HG03520 (cell line): ENCODE results near the gene GPRIN1.
"Not testable (repeated sequence)": the region's sequence is repeated elsewhere in the genome, so short reads cannot be mapped to it uniquely, and the experiment has no call there.

Experiments used
- ATAC-seq: cut with Tn5 transposase; IDR thresholded peaks from one replicate; pipeline ENCODE4 v1.9.1; 2021; ENCODE audit warnings: mild to moderate bottlenecking, moderate library complexity; ENCODE audit not compliant: unreplicated experiment

GPRIN1 gene

GRCh38 chr5:176575488-176576422 is 34.2 kb downstream of the GPRIN1 start:
- ATAC-seq: no peak

- ATAC-seq: no peak
Measured at GRCh38 chr5:176575066-176575465, 34.9 kb downstream of the GPRIN1 start.

DNA sequence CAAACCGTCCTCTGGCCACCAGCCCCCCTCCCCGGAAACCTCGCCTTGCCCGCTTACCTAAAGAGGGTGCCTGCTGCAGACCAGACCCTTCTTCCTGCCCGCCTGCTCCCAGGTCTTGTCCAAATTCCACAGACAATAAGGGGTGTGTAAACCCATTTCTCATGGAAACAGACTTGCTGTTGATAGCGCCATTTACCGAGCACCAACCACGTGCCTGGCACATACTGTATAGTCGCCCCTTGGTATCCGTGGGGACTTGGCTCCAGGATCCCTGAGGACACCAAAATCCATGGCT is 35.7 kb downstream of the GPRIN1 start:
- no peak for ATAC-seq

GRCh38 chr5:176573564-176574296 is 36.2 kb downstream of the GPRIN1 start:
- ATAC-seq: no peak

GRCh38 chr5:176570044-176570443 is 39.9 kb downstream of the GPRIN1 start:
- no peak for ATAC-seq

DNA sequence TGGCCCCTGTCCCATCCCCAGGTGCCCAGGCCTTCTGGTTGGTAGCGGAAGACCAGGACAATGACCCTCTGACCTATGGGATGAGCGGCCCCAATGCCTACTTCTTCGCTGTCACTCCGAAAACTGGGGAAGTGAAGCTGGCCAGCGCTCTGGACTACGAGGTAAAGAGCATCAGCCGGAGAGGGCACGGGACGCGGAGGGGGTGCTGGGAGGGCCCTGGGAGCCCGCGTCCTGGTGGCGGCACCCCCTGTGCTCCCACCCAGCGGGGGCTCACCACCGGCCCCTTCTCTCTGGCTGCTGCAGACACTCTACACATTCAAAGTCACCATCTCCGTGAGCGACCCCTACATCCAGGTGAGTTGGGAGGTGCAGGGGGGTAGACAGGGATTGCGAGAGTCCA is 41.3 kb downstream of the GPRIN1 start:
- ATAC-seq: no peak

DNA sequence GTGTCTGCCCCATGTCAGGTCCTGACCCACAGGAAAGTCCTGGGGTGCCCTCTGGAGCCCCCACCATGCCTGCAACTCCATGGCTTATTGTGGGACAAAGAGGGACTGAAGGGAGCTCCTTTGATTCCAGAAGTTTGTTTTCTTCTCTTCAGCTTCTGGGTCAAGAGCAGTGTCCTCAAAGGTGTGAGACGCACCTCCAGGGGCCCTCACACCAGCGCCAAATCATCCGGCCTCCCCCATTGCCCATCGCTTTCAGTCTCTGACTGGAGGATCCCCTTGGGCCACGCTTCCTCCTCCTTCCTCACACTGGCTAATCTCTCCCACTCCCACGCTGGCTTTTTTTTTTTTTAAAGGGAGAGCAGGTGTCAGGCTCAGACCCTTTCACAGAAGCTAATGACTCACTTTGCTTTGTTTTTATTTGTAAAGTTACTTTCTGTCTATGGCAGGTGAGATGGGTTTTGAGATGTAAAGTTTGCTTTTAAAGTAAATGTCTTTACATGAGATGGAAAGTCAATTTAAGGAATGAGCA is 44.1 kb downstream of the GPRIN1 start:
- ATAC-seq: no peak

- ATAC-seq: no peak
Measured at GRCh38 chr5:176564002-176564401, 46.0 kb downstream of the GPRIN1 start.

- ATAC-seq: no peak
Measured at GRCh38 chr5:176562189-176562588, 47.8 kb downstream of the GPRIN1 start.

DNA sequence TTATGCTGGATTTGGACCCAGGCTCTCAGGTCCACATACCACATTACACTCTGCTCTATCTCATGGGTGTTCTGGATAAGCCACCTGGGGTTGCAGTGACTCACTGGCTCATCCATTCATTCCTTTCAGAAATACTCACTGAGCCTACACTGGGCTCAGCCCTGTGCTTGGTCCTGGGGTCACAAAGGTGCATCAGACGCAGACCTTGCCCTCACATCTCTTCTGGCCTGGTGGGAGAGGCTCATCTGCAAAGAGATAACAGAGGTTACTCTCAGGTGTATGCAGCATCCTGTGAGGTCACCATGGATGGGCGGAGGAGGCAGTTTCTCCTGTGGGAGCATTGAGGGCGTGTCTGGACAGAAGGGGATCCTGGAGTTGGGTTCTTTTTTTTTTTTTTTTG is 48.7 kb downstream of the GPRIN1 start:
- no peak for ATAC-seq

DNA sequence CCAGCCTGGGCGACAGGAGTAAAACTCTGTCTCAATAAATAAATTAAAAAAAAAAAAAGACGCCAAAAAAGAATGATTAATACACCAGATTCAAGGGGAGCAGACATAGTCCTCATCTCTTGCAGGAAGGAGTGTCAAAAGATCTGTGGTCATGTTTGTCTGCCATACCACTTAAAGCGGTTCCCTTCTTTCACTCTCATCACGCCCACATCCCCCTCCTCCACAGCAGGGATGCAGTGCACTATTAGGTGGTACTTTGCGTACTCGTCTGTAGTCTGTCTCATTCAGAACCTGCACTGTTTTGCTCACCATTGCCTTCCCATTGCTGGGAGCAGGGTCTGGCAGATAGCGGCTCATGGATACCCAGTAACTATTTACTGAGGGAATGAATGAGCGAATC is 49.6 kb downstream of the GPRIN1 start:
- no peak for ATAC-seq

- no peak for ATAC-seq
Measured at GRCh38 chr5:176559683-176560082, 50.3 kb downstream of the GPRIN1 start.

GRCh38 chr5:176557846-176558245 is 52.1 kb downstream of the GPRIN1 start:
- no peak for ATAC-seq

GRCh38 chr5:176553260-176554085 is 56.5 kb downstream of the GPRIN1 start:
- ATAC-seq: no peak

- ATAC-seq: no peak
Measured at GRCh38 chr5:176552332-176552869, 57.6 kb downstream of the GPRIN1 start.

GRCh38 chr5:176550937-176551336 is 59.0 kb downstream of the GPRIN1 start:
- not testable (repeated sequence) for ATAC-seq

- no peak for ATAC-seq
Measured at GRCh38 chr5:176550275-176550831, 59.6 kb downstream of the GPRIN1 start.

DNA sequence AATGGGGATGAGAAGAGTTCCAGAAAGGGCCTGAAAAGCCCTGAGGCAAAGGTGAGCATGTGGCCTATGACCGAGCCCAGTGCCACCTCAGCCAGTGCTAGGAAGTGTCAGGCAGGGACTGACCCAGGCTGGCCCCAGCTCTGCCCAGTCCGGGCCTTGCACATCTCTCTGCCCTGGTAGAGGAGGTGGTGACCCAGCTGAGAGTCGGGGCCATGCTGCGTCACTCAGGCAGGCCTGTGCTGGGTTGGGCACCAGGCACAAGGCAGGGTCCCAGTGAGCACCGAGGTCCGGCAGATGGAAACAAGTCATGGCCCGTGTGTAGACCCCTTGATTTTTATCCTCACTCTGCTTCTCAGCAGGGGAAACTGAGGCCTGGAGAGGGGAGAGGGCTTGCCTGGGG is 60.1 kb downstream of the GPRIN1 start:
- no peak for ATAC-seq

GRCh38 chr5:176548967-176549444 is 61.0 kb downstream of the GPRIN1 start, which contains the start of gene CDHR2:
Gene CDHR2 (plus strand): TSS chr5:176549342. CDS start chr5:176565353, 16,011 bp downstream.
- ATAC-seq: no peak

DNA sequence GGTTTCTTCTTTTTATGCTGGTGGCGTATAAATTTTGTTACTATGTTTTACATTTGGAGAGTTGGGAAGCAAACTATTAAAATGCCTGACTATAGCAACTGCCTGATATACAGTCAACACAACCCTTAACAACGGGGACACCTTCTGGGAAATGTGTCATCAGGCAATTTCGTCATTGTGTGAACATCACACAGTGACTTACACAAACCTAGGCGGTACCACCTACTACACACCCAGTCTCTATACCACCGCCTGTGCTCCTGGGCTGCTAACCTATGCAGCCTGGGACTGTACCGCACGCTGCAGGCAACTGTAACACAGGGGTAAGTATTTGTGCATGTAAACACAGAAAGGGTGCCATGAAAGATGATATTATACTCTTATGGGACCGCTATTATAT is 62.2 kb downstream of the GPRIN1 start:
- ATAC-seq: no peak
